HCT116 (cell line): Measurements from ENCODE around the gene CELF4. TPM values are rescaled to one million over a fixed set of nuclear protein-coding genes. Genes with fewer than 3 reads are reported as not detected.

ENCODE experiments used
- ATAC-seq: fragments of 200-7000 bp; cut with Tn5 transposase; 2 replicates; pipeline ENCODE4 v1.9.1; 2020; ENCODE audit warnings: mild to moderate bottlenecking, moderate library complexity
- BruUV-seq: library from RNA; stranded (reverse); fragments of 400-500 nt; replicated peaks from 2 replicates; lab custom pipeline; 2021; lab: Mats Ljungman, UMichigan
- CTCF ChIA-PET: fragments of 300-600 bp; sonication (Branson Sonifier 250); formaldehyde crosslinking; loops from one replicate; lab custom pipeline; 2021; ENCODE audit warnings: antibody characterized with exemption; lab: Charles Lee
- POLR2A ChIA-PET: fragments of 300-600, 350-600 bp; sonication (Branson Sonifier 250); formaldehyde crosslinking; loops from one replicate; lab custom pipeline; 2021; ENCODE audit warnings: antibody characterized with exemption; lab: Charles Lee
- RAD21 ChIA-PET, 2 experiments: fragments of 300-600 bp; sonication (Branson Sonifier 250); formaldehyde crosslinking; loops; one replicate each; lab custom pipeline; 2023; ENCODE audit warnings: low total read pairs in 2 of 2; ENCODE audit not compliant: uncharacterized antibody in 2 of 2, unreplicated experiment in 2 of 2, low non-redundant PET in 1 of 2; lab: Charles Lee
- DNase-seq: peaks from one replicate; pipeline ENCODE4 v3.0.0-alpha.2; 2010; ENCODE audit warnings: low read depth, low spot score
- H2AFZ ChIP-seq: fragments of 200-600 bp; shearing (Covaris generic), sonication (generic); 2 replicates; pipeline ENCODE4 v1.6.1; 2017; ENCODE audit warnings: low read depth, mixed run types, mixed read lengths, antibody characterized with exemption, low read length; ENCODE audit not compliant: poor library complexity, severe bottlenecking
- H3K27ac ChIP-seq: 2 replicates; pipeline ENCODE4 v1.5.1; 2012; ENCODE audit warnings: low read depth, low read length
- H3K27me3 ChIP-seq: fragments of 200-600 bp; sonication (generic); 2 replicates; pipeline ENCODE4 v1.6.1; 2016; ENCODE audit warnings: mixed run types, low read length, mixed read lengths; ENCODE audit not compliant: insufficient read depth
- H3K36me3 ChIP-seq, 2 experiments: fragments of 200-500 bp in 1 of 2; fragments of 200-600 bp in 1 of 2; sonication (Bioruptor generic) in 1 of 2; sonication (generic) in 1 of 2; 2 replicates each; pipeline versions ENCODE4 v1.5.1 to v1.6.1; 2014 to 2016; ENCODE audit warnings: low read length in 2 of 2, inconsistent platforms in 1 of 2, mixed read lengths in 1 of 2, mixed run types in 1 of 2; ENCODE audit not compliant: insufficient read depth in 2 of 2, control insufficient read depth in 1 of 2
- H3K4me1 ChIP-seq, 2 experiments: fragments of 200-600 bp in 1 of 2; sonication (generic) in 1 of 2; 2 replicates each; pipeline versions ENCODE4 v1.5.1 to v1.6.1; 2012 to 2017; ENCODE audit warnings: low read length in 2 of 2, inconsistent platforms in 1 of 2, mild to moderate bottlenecking in 1 of 2, mixed read lengths in 1 of 2, mixed run types in 1 of 2, moderate library complexity in 1 of 2; ENCODE audit not compliant: insufficient read depth in 2 of 2, control insufficient read depth in 1 of 2
- H3K4me2 ChIP-seq: fragments of 200-600 bp; sonication (generic); 2 replicates; pipeline ENCODE4 v1.6.1; 2017; ENCODE audit warnings: mixed run types, low read length, mixed read lengths
- H3K4me3 ChIP-seq, 2 experiments: fragments of 200-600 bp in 1 of 2; sonication (generic) in 1 of 2; replicated peaks in 1 of 2; 2 replicates each; pipeline ENCODE4 v1.5.1; 2011 to 2016; ENCODE audit warnings: low read length in 2 of 2, control low read depth in 1 of 2, low read depth in 1 of 2, mild to moderate bottlenecking in 1 of 2, mixed read lengths in 1 of 2, mixed run types in 1 of 2
- H3K79me2 ChIP-seq: fragments of 200-600 bp; sonication (generic); 2 replicates; pipeline ENCODE4 v1.6.1; 2017; ENCODE audit warnings: mild to moderate bottlenecking, mixed run types, low read length, moderate library complexity, mixed read lengths; ENCODE audit not compliant: insufficient read depth
- H3K9ac ChIP-seq: fragments of 200-600 bp; sonication (generic); 2 replicates; pipeline ENCODE4 v1.6.1; 2016; ENCODE audit warnings: low read length, mixed read lengths
- H3K9me2 ChIP-seq: fragments of 200-600 bp; sonication (generic), shearing (Covaris generic); 2 replicates; pipeline ENCODE4 v1.6.1; 2017; ENCODE audit warnings: mixed run types, mild to moderate bottlenecking, moderate library complexity; ENCODE audit not compliant: insufficient read depth
- H3K9me3 ChIP-seq, 2 experiments: fragments of 200-500 bp in 1 of 2; fragments of 200-600 bp in 1 of 2; sonication (Bioruptor generic) in 1 of 2; sonication (generic) in 1 of 2; 2 replicates each; pipeline ENCODE4 v1.6.1; 2014 to 2017; ENCODE audit warnings: low read length in 2 of 2, mixed read lengths in 2 of 2, inconsistent platforms in 1 of 2, low read depth in 1 of 2, mild to moderate bottlenecking in 1 of 2, mixed run types in 1 of 2, moderate library complexity in 1 of 2; ENCODE audit not compliant: control insufficient read depth in 1 of 2, insufficient read depth in 1 of 2
- H4K20me1 ChIP-seq: fragments of 200-600 bp; sonication (generic), shearing (Covaris generic); 2 replicates; pipeline ENCODE4 v1.6.1; 2017; ENCODE audit warnings: mixed run types, mild to moderate bottlenecking, moderate library complexity; ENCODE audit not compliant: insufficient read depth
- CBX3 ChIP-seq: IDR thresholded peaks from 2 replicates; pipeline ENCODE4 v1.6.1; 2012; ENCODE audit warnings: low read depth
- CEBPB ChIP-seq: IDR thresholded peaks from 2 replicates; pipeline ENCODE4 v1.6.1; 2012; ENCODE audit warnings: low read depth
- EGR1 ChIP-seq: IDR thresholded peaks from 2 replicates; pipeline ENCODE4 v1.6.1; 2012; ENCODE audit warnings: low read depth
- ELF1 ChIP-seq: IDR thresholded peaks from 2 replicates; pipeline ENCODE4 v1.6.1; 2012; ENCODE audit warnings: low read depth, borderline replicate concordance
- EZH2 ChIP-seq: fragments of 200-600 bp; sonication (generic); IDR thresholded peaks from 2 replicates; pipeline ENCODE4 v1.6.1; 2017; ENCODE audit warnings: antibody characterized with exemption, mixed run types
- FOSL1 ChIP-seq: IDR thresholded peaks from 2 replicates; pipeline ENCODE4 v1.6.1; 2012; ENCODE audit warnings: low read depth
- JUND ChIP-seq: IDR thresholded peaks from 2 replicates; pipeline ENCODE4 v1.6.1; 2012
- MAX ChIP-seq: IDR thresholded peaks from 2 replicates; pipeline ENCODE4 v1.6.1; 2012
- POLR2A ChIP-seq: IDR thresholded peaks from 2 replicates; pipeline ENCODE4 v1.7.0; 2011; ENCODE audit warnings: borderline replicate concordance; ENCODE audit not compliant: insufficient read depth, insufficient read length; ENCODE audit errors: extremely low read depth
- POLR2AphosphoS5 ChIP-seq: IDR thresholded peaks from 2 replicates; pipeline ENCODE4 v1.6.1; 2011; ENCODE audit warnings: mild to moderate bottlenecking, low read depth, low read length, moderate library complexity
- RAD21 ChIP-seq: IDR thresholded peaks from 2 replicates; pipeline ENCODE4 v1.6.1; 2012; ENCODE audit warnings: low read depth, mild to moderate bottlenecking
- REST ChIP-seq: IDR thresholded peaks from 2 replicates; pipeline ENCODE4 v1.6.1; 2012; ENCODE audit warnings: low read depth
- SIN3A ChIP-seq: IDR thresholded peaks from 2 replicates; pipeline ENCODE4 v1.6.1; 2012; ENCODE audit warnings: low read depth
- SP1 ChIP-seq: IDR thresholded peaks from 2 replicates; pipeline ENCODE4 v1.6.1; 2012; ENCODE audit warnings: low read depth
- SRF ChIP-seq: IDR thresholded peaks from 2 replicates; pipeline ENCODE4 v1.6.1; 2012; ENCODE audit warnings: low read depth
- TCF7L2 ChIP-seq: IDR thresholded peaks from 2 replicates; pipeline ENCODE4 v1.7.0; 2011; ENCODE audit warnings: borderline replicate concordance, inconsistent platforms; ENCODE audit not compliant: insufficient read depth, insufficient read length; ENCODE audit errors: extremely low read depth
- YY1 ChIP-seq: IDR thresholded peaks from 2 replicates; pipeline ENCODE4 v1.6.1; 2011; ENCODE audit warnings: low read length, low read depth, moderate library complexity, mild to moderate bottlenecking; ENCODE audit not compliant: insufficient replicate concordance; ENCODE audit errors: extremely low read depth
- ZBTB33 ChIP-seq: IDR thresholded peaks from 2 replicates; pipeline ENCODE4 v1.6.1; 2011; ENCODE audit warnings: mild to moderate bottlenecking, low read length, moderate library complexity; ENCODE audit not compliant: insufficient replicate concordance; ENCODE audit errors: extremely low read depth
- ZFX ChIP-seq: fragments of 450-650 bp; IDR thresholded peaks from 2 replicates; pipeline ENCODE4 v1.6.1; 2017
- ZNF274 ChIP-seq: fragments of 200-500 bp; sonication (Bioruptor generic); IDR thresholded peaks from 2 replicates; pipeline ENCODE4 v1.6.1; 2014; ENCODE audit warnings: mild to moderate bottlenecking, low read depth, low read length, inconsistent platforms
- intact Hi-C: fragments of 100-400 bp; cut with micrococcal nuclease; formaldehyde crosslinking; loops from 2 replicates; pipeline ENCODE4 v1.10.0; 2022
- total RNA-seq: library from RNA; stranded (reverse); gene quantifications from one replicate; pipeline ENCODE4 v1.2.1, GENCODE V29; 2021; ENCODE audit not compliant: unreplicated experiment

Gene CELF4
- total RNA-seq, 1 experiment from 2014 or later, result not detected

- RAD21 ChIA-PET, result no interaction called here
- ATAC-seq, result no peak
Observed at GRCh38 chr18:37508207-37508606, 57.4 kb downstream of the CELF4 start.

More at GRCh38 chr18:37508207-37508606, 57.4 kb downstream of the CELF4 start:
- no peaks in the 10 kb centered on the region for H3K4me1 ChIP-seq
- H3K36me3 ChIP-seq, result no peaks in the 10 kb centered on the region
- no peak overlapping the region for H3K4me2 ChIP-seq
- intact Hi-C loops, result no loop called here
- H4K20me1 ChIP-seq, result no peaks in the 10 kb centered on the region
- TF ChIP-seq FOSL1 (no peak), EGR1 (no peak), REST (no peak), ZNF274 (no peak), MAX (no peak), POLR2AphosphoS5 (no peak), TCF7L2 (no peak), SP1 (no peak), ELF1 (no peak), RAD21 (no peak), SRF (no peak), ZBTB33 (no peak), CEBPB (no peak), SIN3A (no peak), CBX3 (no peak), POLR2A (no peak), JUND (no peak), ZFX (no peak), YY1 (no peak), EZH2 (no peak)
- POLR2A ChIA-PET, result no interaction called here
- no peak for DNase-seq
- no peaks in the 10 kb centered on the region for H3K9me3 ChIP-seq
- BruUV-seq, result no TSS peak
- H3K4me3 ChIP-seq, result no peak overlapping the region
- no peak overlapping the region for H3K27ac ChIP-seq
- peaks cover 57% of the 10 kb centered on the region for H3K27me3 ChIP-seq
- CTCF ChIA-PET, result no interaction called here
- H3K9me2 ChIP-seq, result no peaks in the 10 kb centered on the region
- no peak overlapping the region for H3K9ac ChIP-seq
- H3K79me2 ChIP-seq, result no peaks in the 10 kb centered on the region
- H2AFZ ChIP-seq, result no peak overlapping the region
